H1 (cell line): ENCODE measurements around the gene BAAT. TPM values are rescaled to one million over a fixed set of nuclear protein-coding genes. Genes with fewer than 3 reads are reported as not detected.

Experiments used
- CHD7 ChIP-seq: fragments of 300-600 bp; sonication (generic); IDR thresholded peaks from 2 replicates; pipeline ENCODE4 v1.7.1; 2012; ENCODE audit warnings: low read length, moderate library complexity, mild to moderate bottlenecking, inconsistent platforms; ENCODE audit not compliant: insufficient replicate concordance
- EGR1 ChIP-seq: IDR thresholded peaks from 2 replicates; pipeline ENCODE4 v1.6.1; 2011; ENCODE audit warnings: low read depth, low read length, borderline replicate concordance
- SIRT6 ChIP-seq: IDR thresholded peaks from one replicate; pipeline ENCODE4 v1.7.1; 2012; ENCODE audit warnings: low read length, inconsistent platforms
- polyA plus RNA-seq, 7 experiments: library from polyadenylated mRNA; depleted of rRNA in 3 of 7; stranded (reverse) in 5 of 7; unstranded in 2 of 7; fragments of >200 nt in 5 of 7; fragments of 200-250 nt in 2 of 7; gene quantifications; 1 replicate in 5 of 7; 2 replicates in 1 of 7; 4 replicates in 1 of 7; pipeline versions ENCODE4 v1.2.1 to v1.2.3, GENCODE V29; 2011 to 2013; ENCODE audit warnings: missing spikeins in 2 of 7, mixed read lengths in 2 of 7
- total RNA-seq: library from RNA; stranded (reverse); fragmentation: NEBNext Ultra II Directional; extraction: Animal tissue kit (Norgen Biotek cat#: 25700); gene quantifications from 2 replicates; pipeline ENCODE4 v1.2.1, GENCODE V29; 2021

Gene BAAT
- total and polyA plus RNA-seq, 2 of the 8 experiments (the other 6 are each of a cell fraction or from before 2014, with no cell fraction given) = 0.09 to 0.17 TPM

GRCh38 chr9:101366038-101366756, 18.6 kb downstream of the BAAT start (continued):
- no peak for TF ChIP-seq CHD7
- TF ChIP-seq EGR1 = no peak
- no peak for TF ChIP-seq SIRT6
- TF ChIP-seq, all 59 proteins: peak for 0
